PC-3 (cell line): Measurements from ENCODE around the gene TXNDC2.

ENCODE experiments used
- CTCF ChIP-seq: fragments of 300-600 bp; sonication (generic); conservative IDR thresholded peaks from 2 replicates; pipeline ENCODE4 v1.5.1; 2017; ENCODE audit warnings: antibody characterized with exemption, low read depth, mild to moderate bottlenecking, low read length
- EZH2 ChIP-seq: fragments of 300-600 bp; sonication (generic); IDR thresholded peaks from one replicate; pipeline ENCODE4 v1.6.1; 2017; ENCODE audit warnings: antibody characterized with exemption, mild to moderate bottlenecking, low read length; ENCODE audit not compliant: unreplicated experiment

GRCh38 chr18:9876867-9877654, 8.7 kb upstream of the TXNDC2 start:
- no peak for TF ChIP-seq EZH2
- no peak for TF ChIP-seq CTCF
